Stimulated activated naive B cell treated with anti-CD40 and anti-IgM and Interleukin-4, amounts not matched to agents 10 μg/mL and 1 μg/mL and 100 μg/mL, for 72 hours (primary cell): ENCODE measurements around the gene TEX48.
A peak's percentile ranks its signal among the peaks of the same experiment; 100 is the strongest.

Experiments
- ATAC-seq, 2 donors: fragments of 150-1000 bp; cut with Tn5 transposase; replicated peaks; 2 replicates each; pipeline ENCODE4 v1.10.0; 2021; ENCODE audit warnings: moderate library complexity in 1 of 2
- DNase-seq: peaks from one replicate; pipeline ENCODE4 v3.0.0; 2021
- H3K27ac Mint-ChIP-seq: one replicate; pipeline ENCODE4 v1.8.0; 2022; ENCODE audit warnings: mild to moderate bottlenecking, mixed read lengths
- H3K27me3 Mint-ChIP-seq, 2 donors: one replicate each; pipeline ENCODE4 v1.8.0; 2022; ENCODE audit warnings: mixed read lengths in 2 of 2
- H3K36me3 Mint-ChIP-seq, 2 donors: one replicate each; pipeline ENCODE4 v1.8.0; 2022; ENCODE audit warnings: mixed read lengths in 2 of 2, mild to moderate bottlenecking in 1 of 2
- H3K4me1 Mint-ChIP-seq, 2 donors: one replicate each; pipeline ENCODE4 v1.8.0; 2022; ENCODE audit warnings: mixed read lengths in 2 of 2, mild to moderate bottlenecking in 1 of 2
- H3K4me3 Mint-ChIP-seq, 2 donors: one replicate each; pipeline ENCODE4 v1.8.0; 2022; ENCODE audit warnings: mild to moderate bottlenecking in 2 of 2, mixed read lengths in 2 of 2, moderate library complexity in 1 of 2
- H3K9me3 Mint-ChIP-seq, 2 donors: one replicate each; pipeline ENCODE4 v1.8.0; 2022; ENCODE audit warnings: mixed read lengths in 2 of 2, mild to moderate bottlenecking in 1 of 2

The TEX48 gene

DNA sequence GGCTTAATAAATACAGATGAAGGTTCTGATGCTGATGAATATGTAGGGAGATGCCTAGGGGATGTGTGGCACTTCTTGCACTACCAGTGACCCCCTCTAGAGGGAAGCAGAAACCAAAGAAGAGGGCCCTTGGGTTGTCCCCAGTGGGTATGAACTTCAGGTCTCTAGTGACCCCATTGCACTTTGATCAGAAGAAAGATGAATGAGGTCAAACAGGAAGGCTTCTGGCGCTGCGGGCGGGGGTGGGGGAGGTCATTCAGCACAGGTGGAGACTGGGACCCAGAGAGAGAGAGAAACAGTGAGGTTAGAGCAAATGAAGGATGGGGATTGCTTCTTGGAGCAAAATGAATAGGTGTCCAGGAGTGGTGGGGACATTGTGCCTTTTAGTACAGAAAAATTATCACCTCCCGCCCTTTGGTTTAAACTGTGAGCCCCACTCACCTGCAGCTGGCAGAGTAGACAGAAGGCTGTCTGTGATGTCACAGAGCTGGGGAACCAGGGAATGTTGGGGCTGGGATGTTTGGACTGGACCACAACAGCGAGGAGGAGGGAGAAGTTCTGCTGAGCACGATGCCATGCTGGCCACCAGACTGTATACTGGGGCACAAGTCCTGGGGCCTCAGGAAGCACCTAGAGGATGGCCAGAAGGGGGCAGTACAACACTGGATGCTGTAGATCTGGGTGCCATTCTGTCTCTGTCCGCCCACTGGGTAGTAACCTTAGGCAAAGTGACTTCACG lies at the start of gene TEX48:
Gene TEX48 (minus strand): TSS at position 599 of the 739 bp plus-strand sequence. CDS start 10,469 bp downstream, outside the sequence.
- Mint-ChIP-seq H3K36me3 (no peaks in the 10 kb centered on the region), H3K9me3 (no peaks in the 10 kb centered on the region), H3K27ac (no peak within 1 kb of the TSS), H3K4me3 (no peak within 1 kb of the TSS), H3K27me3 (peaks cover 20 to 30% of the 10 kb centered on the region in 2 donors), H3K4me1 (peaks cover 7 to 30% of the 10 kb centered on the region in 2 donors)
- peak; percentile 90 to 93 for ATAC-seq
- DNase-seq, result peak; percentile 60

GRCh38 chr9:114731701-114732100 lies 49.7 kb upstream of the TEX48 start:
- H3K27me3 Mint-ChIP-seq, result no peaks in the 10 kb centered on the region
- DNase-seq, result no peak
- H3K4me1 Mint-ChIP-seq, result peaks cover 0 to under 1% of the 10 kb centered on the region in 2 donors
- H3K9me3 Mint-ChIP-seq, result peaks cover 1 to 4% of the 10 kb centered on the region in 2 donors
- ATAC-seq, result no peak
- H3K4me3 Mint-ChIP-seq, result no peak overlapping the region
- no peak overlapping the region for H3K27ac Mint-ChIP-seq
- peaks cover 0 to 4% of the 10 kb centered on the region in 2 donors for H3K36me3 Mint-ChIP-seq

DNA sequence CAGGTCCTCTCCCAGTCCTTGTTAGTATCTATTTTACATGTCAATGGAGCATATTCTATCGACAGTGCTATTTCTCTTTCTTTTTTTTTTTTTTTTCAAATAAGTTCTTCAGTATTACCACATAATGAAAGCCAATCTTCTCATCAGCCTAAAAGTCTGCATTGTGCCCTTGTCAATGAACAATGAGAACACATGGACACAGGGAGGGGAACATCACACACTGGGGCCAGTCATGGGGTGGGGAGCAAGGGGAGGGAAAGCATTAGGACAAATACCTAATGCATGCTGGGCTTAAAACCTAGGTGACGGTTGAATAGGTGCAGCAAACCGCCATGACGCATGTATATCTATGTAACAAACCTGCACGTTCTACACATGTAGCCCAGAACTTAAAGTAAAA lies 47.7 kb upstream of the TEX48 start:
- Mint-ChIP-seq H3K4me1 (peaks cover 11 to 20% of the 10 kb centered on the region in 2 donors), H3K4me3 (no peak overlapping the region), H3K27ac (no peak overlapping the region), H3K9me3 (peaks cover 1 to 4% of the 10 kb centered on the region in 2 donors), H3K36me3 (peaks cover 0 to 4% of the 10 kb centered on the region in 2 donors), H3K27me3 (no peaks in the 10 kb centered on the region)
- DNase-seq (no peak), ATAC-seq (no peak)

GRCh38 chr9:114725930-114726329 lies 43.9 kb upstream of the TEX48 start:
- Mint-ChIP-seq H3K9me3 (peaks cover 4% of the 10 kb centered on the region in 2 donors), H3K4me1 (peaks cover 14 to 30% of the 10 kb centered on the region in 2 donors), H3K27ac (no peak overlapping the region), H3K27me3 (peaks cover 8 to 11% of the 10 kb centered on the region in 2 donors), H3K4me3 (no peak overlapping the region), H3K36me3 (peaks cover 0 to 4% of the 10 kb centered on the region in 2 donors)
- DNase-seq, result no peak
- ATAC-seq, result no peak

GRCh38 chr9:114724744-114725143 lies 42.8 kb upstream of the TEX48 start:
- H3K36me3 Mint-ChIP-seq, result peaks cover 0 to 4% of the 10 kb centered on the region in 2 donors
- H3K4me3 Mint-ChIP-seq, result no peak overlapping the region
- ATAC-seq, result no peak
- no peak overlapping the region for H3K27ac Mint-ChIP-seq
- DNase-seq, result no peak
- H3K9me3 Mint-ChIP-seq, result peaks cover 4% of the 10 kb centered on the region in 2 donors
- peaks cover 14 to 30% of the 10 kb centered on the region in 2 donors for H3K4me1 Mint-ChIP-seq
- peaks cover 8 to 18% of the 10 kb centered on the region in 2 donors for H3K27me3 Mint-ChIP-seq

- Mint-ChIP-seq H3K4me3 (no peak overlapping the region), H3K27me3 (peaks cover 9 to 22% of the 10 kb centered on the region in 2 donors), H3K27ac (no peak overlapping the region), H3K36me3 (peaks cover 0 to 4% of the 10 kb centered on the region in 2 donors), H3K9me3 (peaks cover 4% of the 10 kb centered on the region in 2 donors), H3K4me1 (peaks cover 17 to 31% of the 10 kb centered on the region in 2 donors)
- ATAC-seq, result peak in 1 of 2 donors; percentile 46
- DNase-seq, result no peak
Observed at GRCh38 chr9:114723931-114724330, 41.9 kb upstream of the TEX48 start.

- no peak for ATAC-seq
- Mint-ChIP-seq H3K27ac (no peak overlapping the region), H3K4me3 (no peak overlapping the region), H3K4me1 (peaks cover 21 to 39% of the 10 kb centered on the region in 2 donors), H3K27me3 (peaks cover 17 to 29% of the 10 kb centered on the region in 2 donors), H3K9me3 (peaks cover 0 to 8% of the 10 kb centered on the region in 2 donors), H3K36me3 (peaks cover 0 to 1% of the 10 kb centered on the region in 2 donors)
- DNase-seq, result no peak
Observed at GRCh38 chr9:114722937-114723620, 41.1 kb upstream of the TEX48 start.

DNA sequence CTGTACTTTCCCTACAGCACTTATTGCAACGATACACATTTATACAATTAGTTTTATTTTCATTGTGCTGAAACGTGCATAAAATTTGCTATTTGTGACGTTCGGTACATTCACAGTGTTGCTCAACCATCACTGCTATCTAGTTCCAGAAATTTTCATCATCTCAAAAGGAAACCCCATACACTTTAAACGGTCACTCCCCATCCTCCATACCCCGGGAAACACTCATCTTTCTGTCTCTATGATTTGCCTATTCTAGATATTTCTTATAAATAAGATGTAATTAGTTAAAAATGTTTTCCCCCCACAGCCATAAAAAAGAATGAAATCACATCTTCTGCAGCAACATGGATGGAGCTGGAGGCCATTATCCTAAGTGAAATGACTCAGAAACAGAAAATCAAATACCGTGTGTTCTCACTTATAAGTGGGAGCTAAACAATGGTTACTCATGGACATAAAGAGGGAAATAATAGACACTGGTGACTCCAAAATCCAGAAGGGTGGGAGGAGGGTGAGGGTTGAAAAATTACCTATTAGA lies 40.2 kb upstream of the TEX48 start:
- peaks cover 26 to 35% of the 10 kb centered on the region in 2 donors for H3K27me3 Mint-ChIP-seq
- H3K36me3 Mint-ChIP-seq, result peaks cover 0 to 2% of the 10 kb centered on the region in 2 donors
- no peak for DNase-seq
- H3K4me1 Mint-ChIP-seq, result peaks cover 24 to 46% of the 10 kb centered on the region in 2 donors
- H3K4me3 Mint-ChIP-seq, result no peak overlapping the region
- H3K27ac Mint-ChIP-seq, result no peak overlapping the region
- ATAC-seq, result no peak
- H3K9me3 Mint-ChIP-seq, result peaks cover 0 to 10% of the 10 kb centered on the region in 2 donors

DNA sequence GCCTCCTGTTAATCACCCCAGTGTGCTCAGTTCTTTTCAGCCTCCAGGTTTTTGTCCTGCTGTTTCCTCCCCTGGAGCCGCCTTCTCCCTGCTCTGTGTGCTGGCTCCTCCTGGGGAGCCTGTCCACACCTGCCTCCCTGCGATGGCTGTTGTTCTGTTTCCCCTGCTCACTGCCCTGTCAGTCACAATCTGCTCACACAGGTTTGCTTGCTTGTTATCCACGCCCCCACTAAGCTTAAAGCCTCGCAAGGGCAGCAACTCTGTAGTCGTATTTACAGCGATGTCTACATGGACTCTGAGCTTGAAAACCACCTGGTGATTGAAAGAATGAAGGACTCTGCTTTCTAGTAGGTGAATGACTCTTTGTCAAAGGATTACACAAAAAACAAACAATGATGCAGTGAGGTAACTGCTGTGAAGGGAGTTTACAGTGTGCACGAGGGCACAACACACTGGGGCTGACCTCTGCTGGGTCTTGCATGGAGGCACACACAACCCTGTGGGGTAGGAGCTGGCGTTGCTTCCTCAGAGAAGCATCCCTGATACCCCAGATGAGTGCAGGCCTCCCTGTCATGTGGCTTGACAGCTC lies 39.6 kb upstream of the TEX48 start:
- H3K27me3 Mint-ChIP-seq, result peaks cover 32 to 41% of the 10 kb centered on the region in 2 donors
- H3K27ac Mint-ChIP-seq, result no peak overlapping the region
- DNase-seq, result no peak
- no peak for ATAC-seq
- peaks cover 26 to 51% of the 10 kb centered on the region in 2 donors for H3K4me1 Mint-ChIP-seq
- H3K4me3 Mint-ChIP-seq, result no peak overlapping the region
- peaks cover 0 to 14% of the 10 kb centered on the region in 2 donors for H3K9me3 Mint-ChIP-seq
- peaks cover 0 to 2% of the 10 kb centered on the region in 2 donors for H3K36me3 Mint-ChIP-seq

DNA sequence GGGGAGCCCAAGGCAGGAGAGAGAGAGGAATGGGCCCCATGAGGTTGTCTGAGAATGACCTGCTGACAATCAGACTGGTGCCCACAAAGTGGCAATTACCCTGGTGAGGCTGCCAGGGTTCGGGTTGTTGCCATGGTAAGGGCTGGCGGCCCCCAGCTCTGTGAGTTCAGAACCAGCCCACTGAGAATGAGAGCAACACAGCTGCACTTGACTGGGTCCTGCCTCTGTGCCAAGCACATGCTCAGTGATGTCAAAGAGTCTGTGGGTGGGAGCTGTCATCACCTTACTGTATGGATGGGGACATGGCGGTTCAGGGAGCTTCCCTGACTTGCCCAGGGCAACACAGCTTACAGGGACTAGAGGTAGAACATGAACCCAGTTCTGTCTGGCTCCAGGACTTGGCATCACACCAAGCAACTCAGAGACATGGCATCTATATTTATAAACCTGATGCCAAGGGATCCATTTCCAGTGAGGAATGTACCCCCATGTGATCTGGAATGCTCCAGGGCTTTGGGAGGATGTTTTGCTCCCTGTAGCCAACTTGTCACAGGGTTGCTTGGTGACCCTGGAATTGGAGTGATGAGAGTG lies 38.2 kb upstream of the TEX48 start:
- Mint-ChIP-seq H3K9me3 (peaks cover 0 to 14% of the 10 kb centered on the region in 2 donors), H3K4me1 (peaks cover 17 to 38% of the 10 kb centered on the region in 2 donors), H3K27ac (no peak overlapping the region), H3K36me3 (peaks cover 0 to 2% of the 10 kb centered on the region in 2 donors), H3K4me3 (no peak overlapping the region), H3K27me3 (peaks cover 42 to 43% of the 10 kb centered on the region in 2 donors)
- ATAC-seq (no peak), DNase-seq (no peak)

DNA sequence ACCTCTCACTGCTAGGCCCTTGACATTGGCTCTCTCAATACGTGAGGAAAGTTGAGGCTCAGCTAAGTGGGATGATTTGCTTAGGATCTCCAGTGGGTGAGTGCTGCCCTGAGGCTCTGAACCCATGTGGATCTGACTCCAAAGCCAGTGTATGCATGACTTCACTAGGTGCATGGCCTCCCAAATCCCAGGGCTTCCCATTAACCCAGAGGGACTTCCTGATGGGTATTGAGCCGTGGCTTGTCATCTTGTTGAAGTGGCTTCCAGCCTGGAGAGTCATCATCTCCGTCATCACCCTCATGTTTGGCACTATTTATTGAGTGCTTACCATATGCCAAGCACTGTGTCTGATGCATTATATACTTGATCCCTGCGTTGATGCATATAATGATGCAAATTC lies 37.3 kb upstream of the TEX48 start:
- H3K4me3 Mint-ChIP-seq, result no peak overlapping the region
- peaks cover 42 to 43% of the 10 kb centered on the region in 2 donors for H3K27me3 Mint-ChIP-seq
- DNase-seq (no peak), ATAC-seq (no peak)
- peaks cover 0 to 2% of the 10 kb centered on the region in 2 donors for H3K36me3 Mint-ChIP-seq
- H3K4me1 Mint-ChIP-seq, result peaks cover 16 to 30% of the 10 kb centered on the region in 2 donors
- no peak overlapping the region for H3K27ac Mint-ChIP-seq
- peaks cover 0 to 14% of the 10 kb centered on the region in 2 donors for H3K9me3 Mint-ChIP-seq

DNA sequence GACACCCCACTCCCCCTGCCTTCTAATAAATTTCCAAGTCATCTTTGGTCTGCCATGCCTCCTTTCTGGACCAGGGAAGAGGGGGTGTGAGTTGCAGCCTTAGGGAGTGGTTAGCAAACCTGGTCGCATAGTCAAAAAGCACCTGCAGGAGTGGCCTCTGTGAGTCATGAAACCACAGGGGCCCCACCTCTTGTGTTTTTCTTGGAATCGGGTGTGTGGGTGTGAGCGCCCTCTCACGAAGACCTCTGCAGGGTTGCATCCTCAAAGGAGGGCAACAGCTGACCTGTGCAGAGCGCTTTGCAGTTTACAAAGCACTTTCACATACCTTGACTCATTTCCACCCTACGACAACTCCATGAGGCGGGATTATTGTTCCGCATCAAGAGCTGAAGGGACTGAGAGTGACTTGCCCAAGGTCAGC lies 36.8 kb upstream of the TEX48 start:
- H3K27ac Mint-ChIP-seq, result peak overlapping the region; percentile 10
- ATAC-seq (peak; percentile 93 to 94), DNase-seq (peak; percentile 79)
- H3K27me3 Mint-ChIP-seq, result peaks cover 42 to 43% of the 10 kb centered on the region in 2 donors
- peak overlapping the region in 1 of 2 donors; percentile 5 for H3K4me3 Mint-ChIP-seq
- peaks cover 0 to 2% of the 10 kb centered on the region in 2 donors for H3K36me3 Mint-ChIP-seq
- H3K4me1 Mint-ChIP-seq, result peaks cover 16 to 26% of the 10 kb centered on the region in 2 donors
- H3K9me3 Mint-ChIP-seq, result peaks cover 0 to 14% of the 10 kb centered on the region in 2 donors

DNA sequence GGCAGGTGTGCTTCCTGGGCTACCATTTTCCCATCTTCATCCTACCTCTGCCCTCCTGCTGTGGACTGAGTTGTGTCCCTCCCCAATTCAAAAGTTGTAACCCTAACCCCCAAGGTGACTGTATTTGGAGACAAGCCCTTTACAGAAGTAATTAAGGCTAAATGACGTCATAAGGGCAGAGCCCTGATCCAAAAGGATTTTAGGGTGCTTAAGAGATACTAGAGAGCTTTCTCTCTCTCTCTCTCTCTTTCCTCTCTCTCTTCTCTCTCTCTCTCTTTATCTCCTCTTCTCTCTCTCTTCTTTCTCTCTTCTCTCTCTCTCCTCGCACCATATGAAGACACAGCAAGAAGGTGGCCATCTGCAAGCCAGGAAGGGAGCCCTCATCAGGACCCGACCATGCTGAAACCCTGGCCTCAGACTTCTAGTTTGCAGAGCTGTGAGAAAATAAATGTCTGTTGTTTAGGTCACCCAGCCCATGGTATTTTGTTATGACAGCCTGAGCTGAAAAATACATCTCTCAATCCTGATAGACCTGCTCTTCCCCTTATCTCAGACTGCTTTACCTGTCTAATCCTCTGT lies 36.0 kb upstream of the TEX48 start:
- peaks cover 42 to 43% of the 10 kb centered on the region in 2 donors for H3K27me3 Mint-ChIP-seq
- peaks cover 0 to 2% of the 10 kb centered on the region in 2 donors for H3K36me3 Mint-ChIP-seq
- no peak for DNase-seq
- H3K27ac Mint-ChIP-seq, result no peak overlapping the region
- H3K9me3 Mint-ChIP-seq, result peaks cover 0 to 14% of the 10 kb centered on the region in 2 donors
- H3K4me3 Mint-ChIP-seq, result no peak overlapping the region
- no peak for ATAC-seq
- peaks cover 14 to 23% of the 10 kb centered on the region in 2 donors for H3K4me1 Mint-ChIP-seq
